Measurements from ENCODE around the gene GNPDA1.
A peak's percentile ranks its signal among the peaks of the same experiment; 100 is the strongest.

The GNPDA1 gene

DNA sequence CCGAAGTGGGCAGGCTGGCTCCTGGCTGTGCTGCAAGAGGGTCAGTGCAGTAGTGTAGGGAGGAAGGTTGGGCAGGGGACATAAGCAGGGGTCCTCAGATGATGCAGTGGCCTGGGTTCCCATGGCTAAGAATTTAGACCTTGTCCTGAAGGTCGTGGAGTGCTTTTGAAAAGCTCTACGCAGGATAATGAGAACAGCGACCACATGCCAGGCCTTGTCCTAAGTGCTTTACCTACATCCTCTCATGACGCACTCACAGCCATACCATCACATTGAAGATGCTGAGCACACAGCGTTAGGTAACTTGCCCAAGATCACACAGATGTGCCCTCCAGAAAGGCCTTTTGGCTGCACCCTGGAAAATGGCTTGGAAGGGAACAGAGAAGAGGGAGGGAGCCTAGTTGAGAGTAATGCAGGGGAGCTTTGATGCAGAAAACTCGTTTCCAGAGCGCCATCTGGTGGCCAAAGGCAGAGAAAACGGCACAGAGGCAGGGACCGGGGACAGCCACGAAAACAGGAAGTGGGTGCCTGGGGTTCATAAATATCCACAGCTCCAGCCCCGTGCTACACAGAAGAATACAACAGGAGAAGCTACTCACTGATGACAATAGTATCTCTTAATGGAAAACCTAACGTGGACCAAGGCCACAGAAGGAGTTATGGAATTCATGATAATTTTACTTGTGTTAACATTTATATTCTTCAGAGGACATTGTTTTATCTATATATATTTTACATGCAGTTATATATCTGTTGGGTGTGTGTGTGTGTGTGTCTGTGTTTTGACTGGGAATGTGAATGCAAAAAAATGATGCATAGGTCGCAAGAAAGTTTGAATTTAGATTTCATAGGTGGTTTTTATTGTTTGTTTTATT is 52.1 kb downstream of the GNPDA1 start:
- peak; percentile 27 for DNase-seq (ENCODE audit: low read depth)
- no peak overlapping the region for H3K4me3 ChIP-seq (ENCODE audit: low read depth, low read length)

- DNase-seq (ENCODE audit: low read depth): no peak
- no peak overlapping the region for H3K4me3 ChIP-seq (ENCODE audit: low read depth, low read length)
Measured at GRCh38 chr5:141960018-141960417, 52.8 kb downstream of the GNPDA1 start.

DNA sequence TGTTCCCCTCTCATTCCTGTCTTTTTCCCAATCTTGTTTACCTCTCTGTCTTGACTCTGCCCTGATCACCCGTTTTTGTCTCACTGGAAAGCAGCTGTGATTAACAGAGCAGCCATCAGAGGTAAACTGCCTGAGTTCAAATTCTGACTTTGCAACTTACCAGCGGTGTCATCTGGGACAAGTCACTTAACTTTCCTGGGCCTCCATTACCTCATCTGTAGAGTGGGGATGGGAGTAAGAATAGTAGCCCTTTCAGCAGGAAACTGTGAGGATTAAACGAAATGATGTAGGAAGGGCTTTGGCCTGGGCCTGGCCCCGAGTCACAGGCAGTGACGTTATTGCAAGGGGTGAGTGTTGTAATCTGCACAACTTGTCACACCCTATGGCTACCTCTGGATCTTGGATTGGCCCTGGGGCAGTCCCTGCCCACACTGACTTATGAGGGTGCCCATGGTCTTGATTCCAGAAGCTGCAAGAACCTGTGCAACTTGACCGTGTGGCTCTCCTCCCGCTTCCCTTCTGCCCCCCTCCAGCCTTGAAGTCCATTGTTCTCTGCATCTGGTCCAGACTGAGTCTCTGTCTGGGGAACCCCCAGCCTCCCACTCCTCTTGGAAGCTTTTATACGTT is 54.2 kb downstream of the GNPDA1 start:
- DNase-seq (ENCODE audit: low read depth): no peak
- no peak overlapping the region for H3K4me3 ChIP-seq (ENCODE audit: low read depth, low read length)

DNA sequence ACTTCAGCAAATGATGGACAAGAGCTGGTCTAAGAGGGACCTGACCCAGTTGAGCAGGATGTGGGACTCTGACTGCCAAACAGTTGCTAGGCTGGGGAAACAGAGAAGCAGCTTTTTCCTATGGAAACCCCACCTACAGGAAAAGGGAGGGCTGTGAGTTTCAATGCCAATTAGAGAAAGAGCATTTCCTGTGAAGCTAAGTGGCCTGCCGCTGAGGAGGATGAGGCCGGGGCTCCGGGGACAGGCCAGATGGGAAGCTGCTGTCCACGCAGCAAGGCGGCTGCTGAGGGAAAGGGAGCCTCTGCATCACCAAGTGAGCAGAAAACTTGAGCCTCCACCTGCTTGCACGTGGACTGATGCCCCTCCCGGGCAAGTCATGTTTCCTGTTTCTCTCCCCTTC is 54.7 kb downstream of the GNPDA1 start, which contains the start of gene PCDH12:
PCDH12 (minus strand) TSS at position 90 of the 400 bp plus-strand sequence. CDS start 351 bp downstream, outside the sequence.
- no peak for DNase-seq (ENCODE audit: low read depth)
- H3K4me3 ChIP-seq (ENCODE audit: low read depth, low read length): no peak within 1 kb of the TSS

DNA sequence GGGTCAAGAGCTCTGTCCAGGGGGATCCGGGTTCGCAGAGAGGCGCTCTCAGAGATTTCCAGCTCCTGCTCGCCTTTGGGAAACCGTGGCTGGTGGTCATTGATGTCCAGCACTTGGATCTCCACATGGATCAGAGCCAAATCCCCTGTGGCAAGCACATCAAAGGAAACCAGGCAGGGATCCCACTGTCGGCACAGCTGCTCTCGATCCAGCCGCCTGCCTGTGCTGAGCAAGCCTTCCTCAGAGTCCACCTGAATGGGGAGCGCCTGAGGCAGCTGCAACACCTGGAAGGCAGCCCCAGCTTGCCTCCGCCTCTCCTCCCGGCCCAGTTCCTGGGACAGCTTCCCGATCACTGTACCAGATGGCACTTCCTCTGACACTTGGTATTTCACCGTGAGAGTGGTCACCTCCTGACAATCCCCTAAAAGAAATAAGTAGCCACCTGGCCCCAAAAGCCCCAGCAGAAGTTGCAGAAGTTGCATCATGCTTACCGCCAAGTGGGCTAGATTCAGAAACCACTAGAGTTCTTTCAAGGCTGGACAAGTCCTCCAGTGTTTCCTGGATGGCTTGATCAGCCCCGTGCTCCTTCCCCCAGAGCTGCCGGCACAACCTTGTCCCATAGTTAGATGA is 55.3 kb downstream of the GNPDA1 start:
- DNase-seq (ENCODE audit: low read depth): no peak
- H3K4me3 ChIP-seq (ENCODE audit: low read depth, low read length): no peak overlapping the region

DNA sequence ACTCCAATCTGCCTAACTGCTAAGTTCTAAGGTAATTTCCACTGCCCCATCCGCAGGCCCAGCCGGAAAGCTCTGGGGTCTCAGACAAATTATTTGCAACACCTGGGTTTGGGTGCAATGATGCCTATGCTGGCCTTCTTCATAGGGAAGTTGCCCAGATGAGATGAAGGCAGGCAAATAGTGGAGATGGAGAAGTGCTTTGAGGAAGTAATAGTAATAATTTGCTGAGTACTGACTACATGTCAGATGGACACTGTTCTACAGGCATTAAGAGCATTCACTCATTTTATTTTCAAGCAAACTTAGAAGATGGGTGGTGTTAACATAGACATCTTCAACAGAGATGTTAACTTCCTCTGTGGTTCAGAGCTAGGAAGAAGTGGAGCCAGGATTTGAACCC is 58.6 kb downstream of the GNPDA1 start:
- no peak for DNase-seq (ENCODE audit: low read depth)
- no peak overlapping the region for H3K4me3 ChIP-seq (ENCODE audit: low read depth, low read length)

DNA sequence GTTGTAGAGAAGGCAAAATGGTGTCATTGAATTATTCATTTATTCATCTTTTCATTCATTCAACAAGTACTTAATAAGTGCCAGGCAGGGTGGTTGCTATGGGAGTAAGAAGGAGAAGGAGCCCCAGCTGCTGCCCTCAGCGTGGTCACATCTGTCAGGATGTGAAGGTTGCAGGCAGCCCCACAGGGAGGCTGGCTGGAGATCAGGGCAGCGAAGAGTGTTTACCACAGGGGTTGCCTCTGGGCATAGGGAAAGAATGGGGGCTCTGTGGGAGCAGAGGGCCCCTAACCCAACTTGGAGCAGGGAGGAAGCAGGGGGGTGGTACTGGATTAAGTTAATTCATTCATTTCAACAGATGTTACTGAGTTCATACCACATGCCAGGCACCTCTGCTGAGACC is 60.8 kb downstream of the GNPDA1 start:
- H3K4me3 ChIP-seq (ENCODE audit: low read depth, low read length): no peak overlapping the region
- DNase-seq (ENCODE audit: low read depth): no peak

GRCh38 chr5:141951332-141951781 is 61.5 kb downstream of the GNPDA1 start:
- no peak for DNase-seq (ENCODE audit: low read depth)
- no peak overlapping the region for H3K4me3 ChIP-seq (ENCODE audit: low read depth, low read length)
